RWPE2 (cell line): ENCODE results near the gene TMEM9B.

Experiments used
- ATAC-seq: fragments of 200-7000 bp; cut with Tn5 transposase; 3 replicates; pipeline ENCODE4 v1.9.1; 2021; ENCODE audit warnings: low read depth
- DNase-seq: peaks from one replicate; pipeline ENCODE4 v3.0.0-alpha.2; 2020; ENCODE audit warnings: low spot score
- H3K27ac ChIP-seq: fragments of 450-650 bp; 2 replicates; pipeline ENCODE4 v1.5.1; 2017; ENCODE audit warnings: mild to moderate bottlenecking; ENCODE audit not compliant: poor library complexity, severe bottlenecking
- H3K27me3 ChIP-seq: fragments of 250-450 bp; sonication (Bioruptor Pico); 2 replicates; pipeline ENCODE4 v1.5.1; 2021; ENCODE audit warnings: mild to moderate bottlenecking, moderate library complexity; ENCODE audit not compliant: insufficient read depth, poor library complexity, severe bottlenecking
- H3K36me3 ChIP-seq: fragments of 250-450 bp; sonication (Bioruptor Pico); 2 replicates; pipeline ENCODE4 v1.5.1; 2020; ENCODE audit warnings: low read depth, mild to moderate bottlenecking, moderate library complexity
- H3K4me1 ChIP-seq: fragments of 250-450 bp; sonication (Bioruptor Pico); 2 replicates; pipeline ENCODE4 v1.5.1; 2021; ENCODE audit warnings: mild to moderate bottlenecking, moderate library complexity; ENCODE audit not compliant: insufficient read depth, poor library complexity, severe bottlenecking
- H3K4me3 ChIP-seq: fragments of 250-450 bp; sonication (Bioruptor Pico); 2 replicates; pipeline ENCODE4 v1.5.1; 2021; ENCODE audit warnings: mild to moderate bottlenecking, moderate library complexity; ENCODE audit not compliant: severe bottlenecking
- H3K9me3 ChIP-seq: fragments of 250-450 bp; sonication (Bioruptor Pico); 2 replicates; pipeline ENCODE4 v1.5.1; 2021; ENCODE audit warnings: mild to moderate bottlenecking, moderate library complexity; ENCODE audit not compliant: severe bottlenecking
- CTCF ChIP-seq: fragments of 450-650 bp; IDR thresholded peaks from one replicate; pipeline ENCODE4 v1.5.1; 2017; ENCODE audit warnings: mild to moderate bottlenecking, moderate library complexity; ENCODE audit not compliant: poor library complexity, severe bottlenecking

Gene TMEM9B

GRCh38 chr11:8917157-8917825, 47.0 kb downstream of the TMEM9B start:
- H3K27ac ChIP-seq, result peak overlapping the region; percentile 90

GRCh38 chr11:8914661-8915018, 49.6 kb downstream of the TMEM9B start:
- peaks cover 31% of the 10 kb centered on the region for H3K4me1 ChIP-seq
- DNase-seq (no peak), ATAC-seq (no peak)
- H3K27me3 ChIP-seq, result no peaks in the 10 kb centered on the region
- TF ChIP-seq CTCF, result peak; percentile 57
- H3K9me3 ChIP-seq, result no peaks in the 10 kb centered on the region
- H3K36me3 ChIP-seq, result peaks cover 51% of the 10 kb centered on the region
- peak overlapping the region; percentile 50 for H3K27ac ChIP-seq
- no peak overlapping the region for H3K4me3 ChIP-seq

More at GRCh38 chr11:8917157-8917825, 47.0 kb downstream of the TMEM9B start:
- H3K36me3 ChIP-seq, result peaks cover 74% of the 10 kb centered on the region
- peak; percentile 97 for ATAC-seq
- no peak for TF ChIP-seq CTCF
- H3K4me3 ChIP-seq, result no peak overlapping the region
- no peaks in the 10 kb centered on the region for H3K9me3 ChIP-seq
- peaks cover 25% of the 10 kb centered on the region for H3K4me1 ChIP-seq
- no peaks in the 10 kb centered on the region for H3K27me3 ChIP-seq
- no peak for DNase-seq

GRCh38 chr11:8913961-8914660, 50.1 kb downstream of the TMEM9B start:
- Histone ChIP-seq H3K27ac (peak overlapping the region; percentile 50), H3K36me3 (peaks cover 45% of the 10 kb centered on the region), H3K27me3 (no peaks in the 10 kb centered on the region), H3K4me1 (peaks cover 32% of the 10 kb centered on the region), H3K9me3 (no peaks in the 10 kb centered on the region), H3K4me3 (no peak overlapping the region)
- peak; percentile 87 for TF ChIP-seq CTCF
- DNase-seq (no peak), ATAC-seq (no peak)

- Histone ChIP-seq H3K9me3 (no peaks in the 10 kb centered on the region), H3K27me3 (no peaks in the 10 kb centered on the region), H3K4me3 (peak within 1 kb of the TSS; percentile 51), H3K27ac (peak within 1 kb of the TSS; percentile 95), H3K36me3 (peaks cover 18% of the 10 kb centered on the region), H3K4me1 (peaks cover 28% of the 10 kb centered on the region)
- DNase-seq, result peak; percentile 92
- peak; percentile 82 for ATAC-seq
- no peak for TF ChIP-seq CTCF
Measured at GRCh38 chr11:8911029-8911823, 53.0 kb downstream of the TMEM9B start, which contains the start of gene AKIP1. Gene AKIP1 (plus strand): TSS chr11:8911189. CDS start chr11:8911450, 261 bp downstream.
